Ramos (cell line): Measurements from ENCODE around the gene UBN2.

ENCODE experiments used
- in situ Hi-C: fragments of 300-500 bp; cut with MboI; formaldehyde crosslinking; loops from one replicate; pipeline ENCODE4 v1.14.3; 2022; ENCODE audit warnings: low sequenced_read_pairs; ENCODE audit not compliant: unreplicated experiment

The UBN2 gene

DNA sequence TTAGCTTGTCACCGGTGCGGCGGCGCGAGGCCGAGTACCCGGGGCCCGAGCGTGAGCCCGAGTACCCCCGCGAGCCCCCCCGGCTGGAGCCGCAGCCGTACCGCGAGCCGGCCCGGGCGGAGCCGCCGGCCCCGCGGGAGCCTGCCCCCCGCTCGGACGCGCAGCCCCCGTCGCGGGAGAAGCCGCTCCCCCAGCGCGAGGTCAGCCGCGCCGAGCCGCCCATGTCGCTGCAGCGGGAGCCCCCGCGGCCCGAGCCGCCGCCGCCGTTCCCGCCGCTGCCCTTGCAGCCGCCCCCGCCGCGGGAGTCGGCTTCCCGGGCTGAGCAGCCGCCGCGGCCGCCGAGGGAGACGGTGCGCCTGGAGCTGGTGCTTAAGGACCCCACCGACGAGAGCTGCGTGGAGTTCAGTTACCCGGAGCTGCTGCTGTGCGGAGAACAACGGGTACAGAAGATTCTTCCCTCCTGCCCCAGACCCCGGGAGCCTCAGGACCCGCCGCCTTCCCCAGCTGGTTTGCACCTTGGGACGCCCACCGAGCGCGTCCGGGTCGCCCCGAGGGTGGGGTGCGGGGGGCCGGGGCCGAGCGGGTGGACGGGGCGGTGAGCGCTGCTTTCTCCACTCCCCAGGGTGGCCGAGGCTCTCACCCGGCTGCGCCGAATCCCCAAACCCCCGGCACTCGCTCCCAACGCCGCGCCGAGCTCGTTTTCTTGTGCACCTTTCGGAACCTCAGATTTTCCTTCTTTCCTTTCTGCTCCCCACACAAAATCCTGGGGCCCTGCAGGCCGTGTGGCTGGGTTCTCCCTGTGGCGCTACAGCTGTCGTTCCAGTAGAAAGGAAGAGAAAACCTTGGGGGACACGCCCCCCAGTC is 708 bp downstream of the UBN2 start:
- in situ Hi-C loops = no loop called here

DNA sequence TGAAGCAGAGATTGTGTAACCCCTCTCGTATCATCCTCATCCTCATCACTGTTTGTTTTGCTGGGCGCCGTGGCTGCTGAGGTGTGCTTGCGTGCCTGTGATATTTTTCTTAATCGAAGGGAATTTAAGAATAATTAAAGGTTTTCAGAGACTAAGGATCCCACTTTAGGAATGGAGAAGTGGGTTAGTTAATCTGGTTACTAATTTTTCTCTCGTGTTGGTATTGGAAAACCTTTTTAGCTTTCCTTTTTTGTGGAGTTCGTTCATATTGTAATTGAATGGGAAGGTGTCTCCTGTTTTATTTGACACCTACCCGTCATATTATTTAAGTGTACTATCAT is 1.3 kb downstream of the UBN2 start:
- in situ Hi-C loops = no loop called here

DNA sequence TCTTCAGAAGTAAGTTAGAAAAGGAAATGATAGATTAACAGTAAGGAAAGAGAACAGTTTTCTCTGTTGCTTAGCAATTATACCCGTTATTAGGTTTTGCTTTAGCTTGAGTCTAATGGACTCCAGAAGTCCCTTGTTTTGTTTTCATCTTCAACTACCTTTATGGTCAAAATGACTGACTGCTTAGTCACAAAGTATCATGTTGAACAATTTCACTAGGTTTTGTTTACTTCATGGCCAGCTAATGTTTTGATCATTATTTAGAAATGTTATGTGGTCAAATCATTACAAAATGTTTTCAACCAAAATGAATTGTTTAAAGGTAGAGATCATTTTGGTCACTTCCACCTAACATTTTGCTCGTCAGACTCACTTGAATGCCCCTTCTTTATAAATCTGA is 1.9 kb downstream of the UBN2 start:
- in situ Hi-C loops = no loop called here

DNA sequence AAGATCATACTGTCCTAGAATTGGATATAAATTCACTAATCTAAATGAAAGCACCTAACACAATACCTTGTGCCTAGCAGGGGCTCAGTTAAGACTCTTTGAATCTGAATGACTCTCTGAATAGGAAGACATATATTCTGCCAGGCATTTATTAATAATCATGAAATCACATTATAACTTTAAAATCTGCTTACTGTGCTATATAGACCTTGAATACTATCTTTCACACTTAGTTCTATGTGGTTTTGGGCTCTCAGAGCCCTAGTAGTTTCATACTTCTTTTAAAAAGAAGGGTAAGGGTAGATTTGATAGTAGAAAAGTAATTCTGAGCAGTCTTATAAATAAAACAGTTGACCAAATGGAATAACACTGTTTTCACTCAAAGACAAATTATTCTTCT is 10.2 kb downstream of the UBN2 start:
- in situ Hi-C loops = no loop called here

DNA sequence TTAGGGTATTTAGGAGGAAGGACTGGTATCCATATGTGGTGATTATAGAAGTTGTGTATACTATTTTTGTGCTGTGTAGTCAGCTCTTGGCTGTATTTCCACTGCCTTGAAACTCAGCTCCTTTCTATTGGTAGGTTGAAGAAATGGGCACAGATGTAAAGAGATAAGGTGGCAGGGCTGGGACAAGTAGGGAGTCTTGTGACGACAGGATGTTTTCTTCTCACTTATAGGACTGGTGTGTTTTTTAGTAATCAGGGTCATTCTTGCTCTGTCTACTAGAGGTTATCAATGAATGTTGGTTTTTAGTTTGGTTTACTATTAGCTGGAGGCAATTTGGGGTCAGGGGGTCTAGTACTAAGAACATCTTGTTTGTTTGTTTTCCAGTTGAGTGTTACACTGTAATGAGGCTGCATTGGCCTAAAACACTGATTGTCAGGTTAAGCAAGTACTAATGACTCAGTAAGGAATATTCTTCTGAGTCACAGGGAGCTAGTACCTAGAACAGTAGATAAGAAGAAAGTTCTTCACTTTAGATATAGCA is 11.8 kb downstream of the UBN2 start:
- in situ Hi-C loops = no loop called here

DNA sequence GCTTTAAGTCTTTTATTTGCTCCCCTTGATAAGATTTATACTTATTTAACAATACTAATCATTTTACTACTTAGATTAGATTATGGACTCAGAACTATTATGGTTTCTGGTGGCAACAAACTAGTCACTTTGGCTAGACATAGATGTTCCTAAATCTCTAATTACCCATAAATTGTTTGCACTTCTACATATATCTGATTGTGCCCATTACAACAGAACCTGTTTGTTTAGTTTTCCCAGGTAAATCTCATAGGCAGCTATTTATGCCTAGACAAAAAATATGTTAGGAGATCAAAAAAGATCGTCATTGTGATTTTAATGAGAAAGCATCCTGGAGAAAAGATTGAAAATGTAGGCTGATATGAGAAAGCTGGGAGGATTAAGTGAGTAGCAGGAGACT is 14.4 kb downstream of the UBN2 start:
- in situ Hi-C loops = no loop called here

DNA sequence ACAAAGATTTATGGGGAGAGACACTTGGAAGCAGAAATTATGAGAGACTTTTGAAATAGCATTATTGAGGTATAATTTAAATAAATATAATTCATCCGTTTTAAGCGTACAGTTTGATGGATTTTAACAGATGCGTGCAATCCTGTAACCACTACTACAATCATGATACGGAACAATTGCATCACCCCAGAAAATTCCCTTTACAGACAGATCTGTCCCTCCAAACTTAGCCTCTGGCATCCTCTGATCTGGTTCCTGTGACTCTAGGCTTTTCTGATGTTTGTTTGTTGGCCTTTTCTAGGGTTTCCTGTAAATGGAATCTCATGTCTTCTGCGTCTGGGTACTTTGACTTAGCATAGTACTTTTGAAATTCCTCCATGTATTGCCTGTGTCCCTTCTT is 15.5 kb downstream of the UBN2 start:
- in situ Hi-C loops = no loop called here

DNA sequence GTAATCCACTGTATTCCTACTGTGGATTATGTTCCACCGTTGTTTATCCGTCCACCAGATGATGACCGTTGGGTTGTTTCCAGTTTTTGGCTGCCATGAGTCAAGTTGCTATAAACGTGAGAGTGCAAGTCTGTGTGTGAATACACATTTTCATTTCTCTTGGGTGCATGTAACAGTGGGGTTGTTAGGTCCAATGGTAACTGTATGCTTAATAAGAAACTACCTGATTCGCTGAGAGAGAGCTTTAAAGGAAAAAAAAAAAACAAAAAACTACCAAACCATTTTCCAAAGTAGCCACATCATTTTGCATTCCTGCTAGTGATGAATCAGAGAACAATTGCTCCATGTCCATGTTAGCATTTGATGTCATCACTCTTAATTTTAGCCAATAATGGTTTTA is 15.9 kb downstream of the UBN2 start:
- in situ Hi-C loops = no loop called here

DNA sequence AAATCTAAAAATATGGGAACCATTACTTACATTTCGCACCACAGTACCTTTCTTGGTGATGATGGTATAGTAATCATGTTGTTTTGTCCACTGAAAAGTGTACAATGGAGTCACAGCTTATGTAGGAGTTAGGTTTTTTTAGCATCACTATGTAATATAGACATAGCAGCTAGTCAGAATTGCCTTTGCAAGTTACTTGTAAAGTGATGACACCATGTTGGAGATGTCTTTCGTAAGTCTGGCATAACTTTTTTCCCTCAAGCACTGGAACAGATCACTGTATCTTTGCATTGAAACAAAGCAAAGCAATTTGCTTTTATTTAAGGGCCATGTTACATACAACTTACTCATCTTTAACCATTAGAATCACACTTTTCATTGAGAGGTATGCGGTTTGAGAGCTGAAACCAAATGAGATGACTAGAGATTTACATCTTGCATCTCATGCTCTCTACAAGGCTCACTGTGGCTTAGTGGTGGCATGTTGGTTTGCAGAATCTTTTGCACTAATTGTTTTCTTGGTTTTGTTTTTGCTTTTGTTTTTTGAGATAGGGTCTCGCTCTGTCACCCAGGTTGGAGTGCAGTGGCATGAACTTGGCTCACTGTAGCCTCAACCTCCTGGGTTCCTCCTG is 18.3 kb downstream of the UBN2 start:
- in situ Hi-C loops = no loop called here

DNA sequence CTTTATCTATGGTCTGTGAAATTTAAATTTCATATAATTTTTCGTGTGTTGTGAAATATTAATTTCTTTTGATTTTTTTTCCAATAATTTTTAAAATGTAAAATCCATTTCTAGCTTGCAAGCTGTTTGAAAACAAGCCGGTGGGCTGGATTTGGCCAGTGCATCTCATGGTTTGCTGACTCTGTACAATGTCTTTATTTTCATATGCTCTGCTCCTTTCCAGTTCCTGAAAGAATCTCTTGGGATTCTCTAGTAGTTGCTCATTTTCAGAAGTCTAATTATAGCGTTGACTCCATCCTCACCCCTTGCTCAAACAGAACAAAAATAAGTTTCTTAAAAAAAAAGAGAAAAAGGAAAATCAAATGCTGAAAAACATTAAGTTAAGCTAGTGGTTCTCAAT is 21.4 kb downstream of the UBN2 start:
- in situ Hi-C loops = no loop called here

DNA sequence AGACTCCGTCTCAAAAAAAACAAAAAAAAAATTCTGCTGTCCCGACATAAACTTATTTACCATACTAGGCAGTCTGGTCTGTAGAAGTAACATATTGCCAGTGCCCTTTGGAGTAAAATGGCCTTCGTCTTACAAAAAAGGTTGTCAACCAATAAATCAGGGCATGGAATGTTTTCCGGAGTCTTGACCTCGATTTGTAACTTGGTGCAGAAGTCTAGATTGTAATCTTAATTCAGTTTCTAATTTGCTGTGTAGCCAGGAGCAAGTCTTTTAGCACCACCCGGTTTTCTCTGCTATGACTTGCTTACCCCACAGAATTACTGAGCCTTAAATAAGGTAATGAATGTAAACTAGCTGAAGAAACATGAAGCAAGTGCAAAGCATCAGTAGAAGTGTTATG is 23.2 kb downstream of the UBN2 start:
- in situ Hi-C loops = no loop called here

DNA sequence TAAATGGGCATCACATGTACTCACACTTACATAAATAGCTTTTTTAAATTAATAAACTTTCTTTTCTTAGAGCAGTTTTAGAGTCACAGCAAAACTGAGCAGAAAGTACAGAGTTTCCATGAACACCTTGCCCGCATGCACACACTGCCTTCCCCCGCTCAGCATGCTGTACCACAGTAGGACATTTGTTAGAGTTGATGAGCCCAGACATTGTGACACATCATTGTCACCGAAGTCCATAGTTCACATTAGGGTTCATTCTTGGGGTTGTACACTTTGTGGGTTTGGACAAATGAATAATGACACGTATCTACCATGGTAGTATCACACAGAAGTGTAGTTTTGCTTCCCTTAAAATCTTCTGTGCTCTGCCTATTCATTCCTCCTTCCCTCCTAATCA is 23.7 kb downstream of the UBN2 start:
- in situ Hi-C loops = no loop called here

DNA sequence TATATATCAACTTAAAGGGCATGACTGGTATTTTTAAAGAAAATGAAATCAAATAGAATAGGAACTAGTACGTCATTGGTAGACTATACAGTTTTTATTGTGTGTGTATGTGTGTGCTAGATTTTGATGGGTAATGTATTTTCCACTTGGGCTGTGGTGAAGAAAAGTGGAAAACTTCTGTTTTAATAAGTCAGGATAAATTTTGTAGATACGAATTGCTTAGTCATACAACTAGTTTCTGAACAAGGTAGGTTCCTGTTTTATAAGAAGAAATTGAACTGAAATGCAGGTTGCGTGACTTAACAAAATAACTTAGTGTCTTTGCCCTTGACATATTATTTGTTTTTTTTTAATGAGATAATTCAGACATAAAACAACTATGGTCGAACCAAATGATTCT is 24.3 kb downstream of the UBN2 start:
- in situ Hi-C loops = no loop called here

DNA sequence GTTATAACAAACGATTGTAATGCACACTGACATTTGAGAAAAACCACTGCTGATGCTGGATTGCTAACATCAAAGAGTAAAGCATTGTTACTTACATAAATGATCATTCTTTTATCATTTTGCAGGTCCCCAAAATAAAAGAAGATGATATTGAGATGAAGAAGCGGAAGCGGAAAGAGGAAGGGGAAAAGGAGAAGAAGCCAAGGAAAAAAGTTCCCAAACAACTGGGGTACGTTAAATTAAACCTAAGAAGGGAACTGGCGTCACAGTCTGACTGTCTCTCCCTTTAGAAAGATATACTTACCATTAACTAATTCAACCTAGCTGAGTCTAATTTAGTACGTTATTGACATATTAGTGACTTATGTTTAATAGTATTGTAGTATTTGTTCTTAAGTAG is 28.1 kb downstream of the UBN2 start:
- in situ Hi-C loops = no loop called here

DNA sequence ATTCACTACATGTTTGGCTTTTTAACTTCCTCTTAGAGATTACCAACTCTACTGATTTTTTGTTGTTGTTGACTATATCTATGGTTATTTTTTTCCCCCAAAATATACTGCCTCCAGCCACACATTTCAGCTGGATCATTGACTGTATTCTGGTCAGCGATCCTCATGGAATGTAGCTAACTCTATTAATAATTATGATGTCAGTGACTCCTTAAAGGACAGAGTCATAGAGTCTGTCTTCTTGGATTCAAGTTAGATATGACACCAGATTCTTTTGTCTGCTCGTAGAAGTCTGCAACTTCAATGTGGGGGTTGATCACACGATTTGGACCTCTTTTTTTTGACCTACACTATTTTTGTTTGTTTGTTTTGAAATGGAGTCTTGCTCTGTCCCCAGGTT is 33.2 kb downstream of the UBN2 start:
- in situ Hi-C loops = no loop called here

DNA sequence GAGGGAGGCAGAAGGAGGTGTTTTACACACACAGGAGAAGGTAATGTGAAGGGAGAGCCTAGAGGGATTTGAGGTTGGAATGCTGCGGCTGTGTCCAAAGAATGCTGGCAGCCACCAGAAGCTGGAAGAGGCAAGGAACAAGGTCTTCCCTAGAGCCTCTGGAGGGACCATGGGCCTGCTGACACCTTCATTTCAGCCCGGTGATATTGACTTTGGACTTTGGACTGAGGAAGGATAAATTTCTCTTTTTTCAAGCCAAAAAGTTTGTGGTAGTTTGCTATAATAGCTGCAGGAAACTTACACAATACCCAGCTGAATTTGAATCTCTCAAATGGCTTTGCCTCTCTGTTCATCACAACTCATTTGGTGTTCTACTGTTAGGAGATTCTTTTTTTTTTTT is 34.6 kb downstream of the UBN2 start:
- in situ Hi-C loops = no loop called here

DNA sequence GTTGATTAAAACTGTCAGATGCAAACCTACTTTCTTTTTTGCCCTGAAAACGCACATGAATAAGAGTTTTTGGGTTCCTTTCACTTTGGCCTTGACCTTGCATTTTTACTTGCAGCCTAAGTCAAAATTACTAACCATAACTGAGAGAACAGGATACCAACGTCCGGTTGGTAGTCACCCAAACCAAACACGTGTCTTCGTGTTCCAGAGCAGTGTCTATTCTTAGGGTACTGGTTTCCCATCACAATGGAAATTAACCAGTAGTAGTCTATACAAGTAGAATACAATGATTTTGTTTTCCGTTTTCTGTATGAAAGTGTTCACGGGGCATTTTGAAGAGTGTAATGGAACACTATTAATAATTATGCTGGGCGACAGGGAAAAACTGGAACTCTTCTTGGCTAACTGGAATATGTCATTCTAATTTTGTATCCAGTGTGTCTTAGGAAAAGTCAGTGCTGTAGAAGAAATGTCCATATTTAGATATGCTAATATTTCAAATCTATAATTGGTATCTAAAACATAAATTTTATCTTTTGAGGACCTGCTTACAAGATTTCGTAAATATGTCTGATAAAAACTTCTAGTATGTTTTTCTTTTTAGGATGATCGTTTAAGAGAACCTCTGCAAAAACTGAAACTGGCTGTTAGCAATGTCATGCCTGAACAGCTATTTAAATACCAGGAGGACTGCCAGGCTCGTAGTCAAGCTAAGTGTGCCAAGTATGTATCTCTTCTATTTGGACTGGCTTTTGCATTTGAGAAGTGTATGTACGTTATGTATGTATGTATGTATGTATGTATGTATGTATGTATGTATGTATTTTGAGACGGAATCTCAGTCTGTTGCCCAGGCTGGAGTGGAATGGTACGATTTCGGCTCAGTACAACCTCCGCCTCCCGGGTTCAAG is 40.9 kb downstream of the UBN2 start:
- in situ Hi-C loops = no loop called here

DNA sequence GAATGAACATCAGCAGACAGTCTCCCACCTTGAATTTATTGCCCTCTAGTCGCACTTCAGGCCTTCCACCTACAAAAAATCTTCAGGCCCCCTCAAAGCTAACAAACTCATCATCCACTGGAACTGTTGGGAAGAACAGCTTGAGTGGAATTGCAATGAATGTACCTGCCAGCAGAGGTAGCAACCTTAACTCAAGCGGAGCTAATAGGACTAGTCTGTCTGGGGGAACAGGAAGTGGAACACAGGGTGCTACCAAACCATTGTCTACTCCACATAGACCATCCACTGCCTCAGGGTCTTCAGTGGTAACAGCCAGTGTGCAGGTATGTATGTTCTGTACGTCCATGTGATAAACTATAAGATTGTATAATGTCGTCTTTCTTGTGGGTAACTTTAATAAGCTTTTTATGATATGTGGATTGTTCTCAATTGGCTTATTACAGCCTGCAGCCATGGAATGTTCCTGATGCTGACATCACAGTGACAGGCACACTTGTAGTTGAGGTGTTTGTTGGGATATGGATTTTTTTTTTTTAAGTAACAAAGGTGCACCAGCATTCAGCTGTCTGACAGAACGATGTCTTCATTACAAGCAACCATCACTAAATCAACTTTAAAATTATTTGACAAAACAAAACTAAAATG is 53.3 kb downstream of the UBN2 start:
- in situ Hi-C loops = no loop called here

DNA sequence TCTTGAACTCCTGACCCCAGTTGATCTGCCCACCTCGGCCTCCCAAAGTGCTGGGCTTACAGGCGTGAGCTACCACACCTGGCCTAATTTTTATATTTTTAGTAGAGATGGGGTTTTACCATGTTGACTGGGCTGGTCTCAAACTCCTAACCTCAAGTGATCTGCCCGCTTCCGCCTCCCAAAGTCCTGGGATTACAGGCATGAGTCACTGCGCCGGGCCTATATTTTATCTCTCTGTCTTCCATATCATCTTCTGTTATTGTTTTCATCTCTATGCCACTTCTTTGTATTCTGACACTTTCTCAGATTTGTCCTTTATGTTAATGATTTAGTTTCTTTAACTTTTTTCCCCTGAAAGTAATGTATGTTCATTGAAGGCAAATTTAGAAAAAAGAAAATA is 55.1 kb downstream of the UBN2 start:
- in situ Hi-C loops = no loop called here

DNA sequence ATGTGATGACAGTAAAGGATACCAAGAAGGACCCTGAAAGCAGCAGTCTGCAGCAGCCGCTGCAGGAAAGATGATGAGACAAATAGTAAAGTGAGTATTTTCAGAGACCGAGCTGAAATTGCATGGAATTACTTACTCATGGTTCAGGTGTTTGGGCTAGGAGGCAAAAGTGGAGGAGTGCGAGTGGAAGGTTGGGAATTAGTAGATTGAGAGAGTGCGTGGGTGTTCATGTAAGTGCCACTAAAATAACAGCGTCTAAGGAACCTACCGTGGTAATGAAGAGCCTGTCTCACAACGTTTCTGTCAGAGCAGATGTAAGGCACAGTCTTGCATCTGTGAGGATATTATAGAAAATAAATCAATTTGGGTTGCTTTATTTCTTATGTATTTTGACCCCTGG is 61.8 kb downstream of the UBN2 start:
- in situ Hi-C loops = no loop called here
